Measurements from ENCODE around the gene RBM5. TPM values are rescaled to one million over a fixed set of nuclear protein-coding genes. Genes with fewer than 3 reads are reported as not detected.

The RBM5 gene
- total RNA-seq, 4 donors from 2014 or later, result 236 to 276 (median 256) TPM

DNA sequence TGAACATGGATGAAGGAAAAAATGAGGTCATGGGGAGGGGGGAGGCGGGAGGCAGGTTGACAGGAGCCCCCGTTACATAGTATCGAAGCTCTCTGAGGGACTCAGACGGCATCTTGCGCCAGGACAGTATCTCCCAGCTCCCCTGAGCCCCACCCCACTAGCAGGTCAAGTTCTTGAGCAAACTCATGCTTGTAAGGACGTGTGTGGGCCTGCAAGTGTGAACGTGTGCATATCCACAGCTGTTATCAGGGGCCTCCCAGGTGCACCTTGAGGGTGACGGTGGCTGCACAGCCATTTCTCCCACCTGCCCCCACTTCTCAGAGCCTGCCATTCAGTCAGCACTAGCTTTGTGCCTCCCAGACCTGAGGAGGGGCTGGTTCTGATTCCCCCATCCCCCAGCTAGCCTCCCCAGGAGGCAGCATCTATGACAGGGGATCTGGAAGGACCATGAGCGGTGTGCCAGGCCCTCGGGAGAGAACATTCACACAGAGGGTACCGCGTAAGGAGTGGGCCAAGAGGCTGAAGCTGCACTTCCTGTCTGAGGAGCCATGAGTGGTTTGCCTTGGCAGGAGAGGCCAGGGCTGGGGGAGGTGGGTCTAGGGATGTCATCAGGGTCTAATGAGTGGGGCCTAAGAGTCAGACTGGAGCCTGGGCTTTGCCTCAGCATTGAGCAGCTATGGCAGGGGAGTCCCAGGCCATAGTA is 69.3 kb downstream of the RBM5 start:
- TF ChIP-seq, protein P1, sequence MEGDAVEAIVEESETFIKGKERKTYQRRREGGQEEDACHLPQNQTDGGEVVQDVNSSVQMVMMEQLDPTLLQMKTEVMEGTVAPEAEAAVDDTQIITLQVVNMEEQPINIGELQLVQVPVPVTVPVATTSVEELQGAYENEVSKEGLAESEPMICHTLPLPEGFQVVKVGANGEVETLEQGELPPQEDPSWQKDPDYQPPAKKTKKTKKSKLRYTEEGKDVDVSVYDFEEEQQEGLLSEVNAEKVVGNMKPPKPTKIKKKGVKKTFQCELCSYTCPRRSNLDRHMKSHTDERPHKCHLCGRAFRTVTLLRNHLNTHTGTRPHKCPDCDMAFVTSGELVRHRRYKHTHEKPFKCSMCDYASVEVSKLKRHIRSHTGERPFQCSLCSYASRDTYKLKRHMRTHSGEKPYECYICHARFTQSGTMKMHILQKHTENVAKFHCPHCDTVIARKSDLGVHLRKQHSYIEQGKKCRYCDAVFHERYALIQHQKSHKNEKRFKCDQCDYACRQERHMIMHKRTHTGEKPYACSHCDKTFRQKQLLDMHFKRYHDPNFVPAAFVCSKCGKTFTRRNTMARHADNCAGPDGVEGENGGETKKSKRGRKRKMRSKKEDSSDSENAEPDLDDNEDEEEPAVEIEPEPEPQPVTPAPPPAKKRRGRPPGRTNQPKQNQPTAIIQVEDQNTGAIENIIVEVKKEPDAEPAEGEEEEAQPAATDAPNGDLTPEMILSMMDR (IDR thresholded peaks at IDR 0.05; ENCODE audit: low read depth), result no peak

DNA sequence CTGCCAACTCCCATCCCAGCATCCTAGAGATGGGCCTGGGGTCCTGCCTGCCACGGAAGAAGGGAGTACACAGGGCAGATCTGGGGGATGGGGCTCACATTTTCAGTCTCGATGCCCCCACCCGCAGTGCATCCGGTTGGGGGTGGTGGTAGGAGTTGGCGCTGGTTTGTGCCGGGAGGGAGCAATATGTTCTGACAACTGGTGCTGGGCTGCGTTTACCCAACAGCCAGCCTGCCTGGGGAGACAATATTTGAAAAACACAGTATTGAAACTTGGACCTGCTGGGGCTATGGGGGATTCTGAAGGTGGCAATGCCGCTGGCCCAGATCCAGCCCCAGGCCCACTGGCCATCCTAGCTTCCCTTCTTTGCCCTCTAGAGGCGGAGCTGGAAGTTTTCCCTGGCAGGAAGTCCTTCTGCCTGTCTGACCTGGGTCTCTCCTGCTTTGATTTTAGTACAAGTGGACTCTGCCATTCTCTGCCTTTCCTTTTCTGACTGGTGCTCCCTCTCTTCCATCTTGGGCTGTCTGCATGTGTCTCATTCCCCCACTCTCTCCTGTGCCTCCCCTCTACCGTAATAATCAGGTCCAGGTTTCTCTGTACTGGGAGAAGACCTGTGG is 69.9 kb downstream of the RBM5 start:
- TF ChIP-seq, protein P1 (IDR thresholded peaks at IDR 0.05; ENCODE audit: low read depth), result no peak

GRCh38 chr3:50160561-50160983 is 71.9 kb downstream of the RBM5 start:
- TF ChIP-seq, protein P1 (IDR thresholded peaks at IDR 0.05; ENCODE audit: low read depth), result no peak

GRCh38 chr3:50161320-50161719 is 72.6 kb downstream of the RBM5 start:
- TF ChIP-seq, protein P1 (IDR thresholded peaks at IDR 0.05; ENCODE audit: low read depth), result no peak

DNA sequence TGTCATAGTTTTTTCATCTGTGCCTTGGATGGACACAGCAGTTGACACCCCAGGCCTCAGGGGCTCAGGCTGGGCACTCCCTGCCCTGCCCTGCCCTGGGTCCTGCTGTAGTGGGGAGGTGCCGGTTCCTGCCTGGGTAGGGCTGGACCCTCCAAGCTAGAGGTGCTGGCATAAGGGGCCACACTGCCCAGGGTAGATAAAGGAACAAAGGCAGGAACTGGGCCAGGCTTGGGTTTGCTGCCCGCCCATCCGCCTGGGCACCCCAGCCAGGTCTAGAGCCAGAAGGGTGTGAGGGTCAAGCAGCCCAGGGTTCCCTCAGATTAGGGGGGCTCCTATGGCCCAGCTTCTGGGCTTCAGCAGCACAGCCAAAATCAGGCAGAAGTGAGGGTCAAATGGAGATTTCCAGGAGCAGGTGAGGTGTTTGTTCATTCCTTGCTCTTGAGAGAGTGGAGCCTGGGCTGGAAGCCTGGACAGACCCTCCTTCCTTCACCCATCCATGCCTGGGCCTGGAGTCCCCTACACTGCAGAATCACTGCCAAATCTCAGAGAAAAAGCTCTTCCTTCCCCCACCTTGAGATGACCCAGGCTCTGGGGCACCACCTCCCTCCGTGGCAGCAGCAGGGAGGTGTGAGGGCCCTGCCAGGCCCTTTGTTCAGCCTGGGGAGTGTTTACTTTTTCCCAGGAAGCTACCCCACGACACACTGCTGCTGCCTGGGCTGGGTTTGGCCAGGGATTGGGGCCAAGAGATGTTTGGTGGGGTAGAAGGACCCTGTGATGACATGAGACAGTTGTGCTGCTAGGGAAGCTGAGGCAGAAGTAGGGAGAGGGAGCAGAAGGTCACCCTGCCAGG is 73.5 kb downstream of the RBM5 start:
- TF ChIP-seq, protein P1 (IDR thresholded peaks at IDR 0.05; ENCODE audit: low read depth), result no peak

DNA sequence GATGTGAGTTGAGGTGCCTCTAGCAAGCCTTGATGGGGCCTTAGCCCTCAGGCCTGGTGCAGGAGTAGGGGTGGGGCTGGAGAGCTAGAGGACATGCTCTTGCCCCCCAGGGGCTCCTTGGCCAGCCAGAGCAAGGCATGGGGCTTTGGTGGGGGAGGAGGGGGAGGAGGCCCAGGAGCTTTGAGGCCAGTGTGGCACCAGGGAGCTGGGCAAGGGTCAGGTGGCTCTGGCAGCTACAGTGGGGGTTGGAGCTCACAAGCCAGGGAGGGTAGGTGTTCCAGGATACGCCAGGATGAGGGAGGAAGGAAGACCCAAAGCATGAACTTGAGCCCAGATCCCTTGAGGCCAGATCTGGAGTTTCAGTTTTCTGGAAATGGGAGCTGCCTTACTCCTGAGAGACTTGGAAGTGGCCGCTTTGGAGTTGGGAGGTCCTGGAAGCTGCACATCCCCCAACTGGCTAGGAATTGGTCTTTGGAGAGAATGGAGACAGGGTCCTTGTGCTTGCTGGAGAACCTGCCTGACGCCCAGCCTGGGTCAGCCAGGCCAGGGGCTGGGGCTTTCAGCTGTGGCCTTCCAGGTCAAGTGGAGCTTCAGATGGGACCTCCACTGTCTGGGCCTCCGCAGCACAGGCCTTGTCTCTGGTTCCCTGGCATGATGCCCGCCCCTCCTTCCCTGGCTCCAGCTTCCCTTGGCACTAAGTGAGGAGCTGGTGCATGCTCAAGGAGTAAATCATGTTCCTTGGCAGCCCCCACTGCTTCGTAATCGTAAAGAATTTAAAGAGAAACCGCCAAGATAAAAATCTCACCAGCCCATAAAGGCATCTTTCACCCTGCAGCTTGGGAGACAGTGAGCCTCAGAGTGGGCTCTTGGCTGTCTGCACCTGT is 75.1 kb downstream of the RBM5 start:
- TF ChIP-seq, protein P1 (IDR thresholded peaks at IDR 0.05; ENCODE audit: low read depth), result no peak
